Hepatocyte (in vitro differentiated cells): ENCODE measurements around the gene FAM83B.

Experiments used
- EZH2phosphoT487 ChIP-seq: fragments of 200-600 bp; sonication (generic); IDR thresholded peaks from one replicate; pipeline ENCODE4 v1.6.1; 2018; ENCODE audit warnings: antibody characterized with exemption, mild to moderate bottlenecking, low read depth, moderate library complexity; ENCODE audit not compliant: unreplicated experiment, severe bottlenecking
- TF ChIP-seq, protein P1 (sequence below): fragments of 200-600 bp; sonication (generic); IDR thresholded peaks from 2 replicates; pipeline ENCODE4 v1.5.1; 2016; ENCODE audit warnings: antibody characterized with exemption, mild to moderate bottlenecking; ENCODE audit not compliant: poor library complexity

DNA sequence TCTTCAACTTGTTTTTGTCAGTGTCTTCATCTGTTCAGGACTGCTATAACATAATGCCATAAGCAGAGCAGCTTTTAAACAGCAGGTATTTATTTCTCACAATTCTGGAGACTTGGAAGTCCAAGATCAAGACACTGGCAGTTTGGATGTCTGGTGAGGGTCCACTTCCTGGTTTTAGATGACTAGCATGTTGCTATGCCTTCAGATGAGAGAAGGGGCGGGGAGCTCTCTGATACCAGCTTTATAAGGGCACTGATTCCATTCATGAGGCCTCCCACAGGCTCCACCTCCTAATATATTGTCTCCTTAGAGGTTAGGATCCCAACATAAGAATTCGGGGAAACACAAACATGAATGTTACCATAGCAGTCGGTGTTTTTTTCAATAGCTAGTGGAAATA lies 52.9 kb downstream of the FAM83B start:
- TF ChIP-seq, protein P1, sequence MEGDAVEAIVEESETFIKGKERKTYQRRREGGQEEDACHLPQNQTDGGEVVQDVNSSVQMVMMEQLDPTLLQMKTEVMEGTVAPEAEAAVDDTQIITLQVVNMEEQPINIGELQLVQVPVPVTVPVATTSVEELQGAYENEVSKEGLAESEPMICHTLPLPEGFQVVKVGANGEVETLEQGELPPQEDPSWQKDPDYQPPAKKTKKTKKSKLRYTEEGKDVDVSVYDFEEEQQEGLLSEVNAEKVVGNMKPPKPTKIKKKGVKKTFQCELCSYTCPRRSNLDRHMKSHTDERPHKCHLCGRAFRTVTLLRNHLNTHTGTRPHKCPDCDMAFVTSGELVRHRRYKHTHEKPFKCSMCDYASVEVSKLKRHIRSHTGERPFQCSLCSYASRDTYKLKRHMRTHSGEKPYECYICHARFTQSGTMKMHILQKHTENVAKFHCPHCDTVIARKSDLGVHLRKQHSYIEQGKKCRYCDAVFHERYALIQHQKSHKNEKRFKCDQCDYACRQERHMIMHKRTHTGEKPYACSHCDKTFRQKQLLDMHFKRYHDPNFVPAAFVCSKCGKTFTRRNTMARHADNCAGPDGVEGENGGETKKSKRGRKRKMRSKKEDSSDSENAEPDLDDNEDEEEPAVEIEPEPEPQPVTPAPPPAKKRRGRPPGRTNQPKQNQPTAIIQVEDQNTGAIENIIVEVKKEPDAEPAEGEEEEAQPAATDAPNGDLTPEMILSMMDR, result no peak
- no peak for TF ChIP-seq EZH2phosphoT487
